Measurements from ENCODE around the gene TMEM151B.

The TMEM151B gene

GRCh38 chr6:44250718-44251123 lies 19.5 kb upstream of the TMEM151B start:
- H3K4me2 ChIP-seq (ENCODE audit: low read depth, low read length, poor library complexity, severe bottlenecking): peak overlapping the region; percentile 96
- H3F3A ChIP-seq (ENCODE audit: low read depth): peaks cover 17% of the 10 kb centered on the region
- H3K9me3 ChIP-seq (ENCODE audit: insufficient read depth, low read depth, low read length): no peaks in the 10 kb centered on the region

GRCh38 chr6:44251576-44252524 lies 18.4 kb upstream of the TMEM151B start:
- H3K9me2 ChIP-seq (replicated peaks; ENCODE audit: low read depth, low read length): no peaks in the 10 kb centered on the region
- H3K27me3 ChIP-seq (ENCODE audit: insufficient read depth, low read length, poor library complexity, severe bottlenecking): peaks cover 3% of the 10 kb centered on the region
- H3K79me2 ChIP-seq (ENCODE audit: insufficient read depth, low read length): peaks cover 81% of the 10 kb centered on the region
- no peak overlapping the region for H2AFZ ChIP-seq (ENCODE audit: low read length)
- H4K20me1 ChIP-seq (ENCODE audit: insufficient read depth, low read length, poor library complexity, severe bottlenecking): peaks cover 86% of the 10 kb centered on the region
- TF ChIP-seq EZH2phosphoT487 (IDR thresholded peaks at IDR 0.05; ENCODE audit: borderline replicate concordance) (no peak), CTCF (conservative IDR thresholded peaks at IDR 0.05; ENCODE audit: low read length) (no peak)
- H3K9ac ChIP-seq (ENCODE audit: low read depth, low read length, poor library complexity, severe bottlenecking): no peak overlapping the region
- H3K9me3 ChIP-seq (ENCODE audit: insufficient read depth, low read depth, low read length): no peaks in the 10 kb centered on the region
- peaks cover 44% of the 10 kb centered on the region for H3K4me1 ChIP-seq (ENCODE audit: insufficient read depth, low read length, poor library complexity, severe bottlenecking)
- H3K4me2 ChIP-seq (ENCODE audit: low read depth, low read length, poor library complexity, severe bottlenecking): peak overlapping the region; percentile 96
- peaks cover 22% of the 10 kb centered on the region for H3F3A ChIP-seq (ENCODE audit: low read depth)
- no peak overlapping the region for H3K4me3 ChIP-seq (ENCODE audit: low read length, poor library complexity, severe bottlenecking)
- H3K36me3 ChIP-seq (ENCODE audit: insufficient read depth, low read length): peaks cover 75% of the 10 kb centered on the region

More at GRCh38 chr6:44250718-44251123, 19.5 kb upstream of the TMEM151B start:
- Histone ChIP-seq H3K36me3 (ENCODE audit: insufficient read depth, low read length) (peaks cover 74% of the 10 kb centered on the region), H4K20me1 (ENCODE audit: insufficient read depth, low read length, poor library complexity, severe bottlenecking) (peaks cover 82% of the 10 kb centered on the region), H3K4me1 (ENCODE audit: insufficient read depth, low read length, poor library complexity, severe bottlenecking) (peaks cover 39% of the 10 kb centered on the region), H3K79me2 (ENCODE audit: insufficient read depth, low read length) (peaks cover 70% of the 10 kb centered on the region), H3K27me3 (ENCODE audit: insufficient read depth, low read length, poor library complexity, severe bottlenecking) (peaks cover 3% of the 10 kb centered on the region), H3K9me2 (replicated peaks; ENCODE audit: low read depth, low read length) (no peaks in the 10 kb centered on the region), H3K4me3 (ENCODE audit: low read length, poor library complexity, severe bottlenecking) (peak overlapping the region; percentile 14), H3K9ac (ENCODE audit: low read depth, low read length, poor library complexity, severe bottlenecking) (no peak overlapping the region), H2AFZ (ENCODE audit: low read length) (no peak overlapping the region)
- no peak for TF ChIP-seq CTCF (conservative IDR thresholded peaks at IDR 0.05; ENCODE audit: low read length)
- no peak for TF ChIP-seq EZH2phosphoT487 (IDR thresholded peaks at IDR 0.05; ENCODE audit: borderline replicate concordance)

GRCh38 chr6:44253307-44254101 lies 16.7 kb upstream of the TMEM151B start:
- peaks cover 68% of the 10 kb centered on the region for H3K79me2 ChIP-seq (ENCODE audit: insufficient read depth, low read length)
- H3F3A ChIP-seq (ENCODE audit: low read depth): peaks cover 22% of the 10 kb centered on the region
- no peaks in the 10 kb centered on the region for H3K9me2 ChIP-seq (replicated peaks; ENCODE audit: low read depth, low read length)
- no peak overlapping the region for H3K9ac ChIP-seq (ENCODE audit: low read depth, low read length, poor library complexity, severe bottlenecking)
- H4K20me1 ChIP-seq (ENCODE audit: insufficient read depth, low read length, poor library complexity, severe bottlenecking): peaks cover 70% of the 10 kb centered on the region
- H3K9me3 ChIP-seq (ENCODE audit: insufficient read depth, low read depth, low read length): no peaks in the 10 kb centered on the region
- no peak overlapping the region for H3K4me2 ChIP-seq (ENCODE audit: low read depth, low read length, poor library complexity, severe bottlenecking)
- H2AFZ ChIP-seq (ENCODE audit: low read length): no peak overlapping the region
- no peaks in the 10 kb centered on the region for H3K27me3 ChIP-seq (ENCODE audit: insufficient read depth, low read length, poor library complexity, severe bottlenecking)
- no peak overlapping the region for H3K4me3 ChIP-seq (ENCODE audit: low read length, poor library complexity, severe bottlenecking)
- no peak for TF ChIP-seq EZH2phosphoT487 (IDR thresholded peaks at IDR 0.05; ENCODE audit: borderline replicate concordance)
- peak; percentile 69 for TF ChIP-seq CTCF (conservative IDR thresholded peaks at IDR 0.05; ENCODE audit: low read length)
- H3K36me3 ChIP-seq (ENCODE audit: insufficient read depth, low read length): peaks cover 72% of the 10 kb centered on the region
- peaks cover 40% of the 10 kb centered on the region for H3K4me1 ChIP-seq (ENCODE audit: insufficient read depth, low read length, poor library complexity, severe bottlenecking)

Measured in Loucy (cell line).